Measurements from ENCODE around the gene GPATCH2.

The GPATCH2 gene

DNA sequence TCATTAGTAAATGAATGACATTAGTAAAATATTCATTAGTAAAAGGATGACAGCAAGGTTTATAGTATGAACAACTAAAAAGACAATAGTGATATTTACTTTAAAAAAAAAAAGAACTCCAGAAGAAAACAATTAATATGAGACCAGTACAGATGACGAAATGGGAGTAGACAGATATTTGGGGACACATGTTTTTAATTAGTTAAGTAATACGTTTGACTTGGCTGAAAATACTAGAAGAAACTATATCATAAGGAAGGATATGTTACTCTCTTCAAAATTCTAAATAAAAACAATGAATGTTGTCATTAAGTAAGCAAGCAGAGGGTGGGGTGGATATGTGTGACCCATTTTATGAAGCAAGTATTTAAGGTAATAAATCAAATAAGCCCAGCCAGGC is 61.9 kb downstream of the GPATCH2 start:
- Histone ChIP-seq H3K18ac (ENCODE audit: low read length) (no peak overlapping the region), H3K23ac (ENCODE audit: low read length) (no peak overlapping the region), H2AK5ac (ENCODE audit: low read length) (no peak overlapping the region), H3K4ac (ENCODE audit: low read depth, low read length) (no peak overlapping the region), H4K8ac (ENCODE audit: low read depth, low read length) (no peak overlapping the region), H3K4me1 (ENCODE audit: control insufficient read depth in 1 of 2, insufficient read depth in 2 of 2, low read length in 2 of 2) (no peaks in the 10 kb centered on the region), H2AFZ (ENCODE audit: insufficient read depth, low read length, poor library complexity) (no peak overlapping the region), H4K12ac (ENCODE audit: low read depth, low read length) (no peak overlapping the region), H3K27me3 (ENCODE audit: insufficient read depth, low read length) (no peaks in the 10 kb centered on the region), H3K4me3 (ENCODE audit: low read depth, low read length) (no peak overlapping the region), H3K79me2 (ENCODE audit: control insufficient read depth, insufficient read depth, low read length, poor library complexity) (no peaks in the 10 kb centered on the region), H3K14ac (ENCODE audit: low read length) (no peak overlapping the region), H3K79me1 (ENCODE audit: low read length) (no peaks in the 10 kb centered on the region), H3K4me2 (ENCODE audit: low read length) (no peak overlapping the region), H3K36me3 (ENCODE audit: control insufficient read depth in 1 of 2, insufficient read depth in 2 of 2, low read length in 2 of 2) (no peaks in the 10 kb centered on the region), H2BK120ac (ENCODE audit: insufficient read depth, low read length, poor library complexity) (no peak overlapping the region), H3K27ac (ENCODE audit: low read depth, low read length) (no peak overlapping the region), H3K9ac (ENCODE audit: low read length) (no peak overlapping the region), H3K9me3 (ENCODE audit: insufficient read depth, low read depth, low read length) (no peaks in the 10 kb centered on the region), H4K91ac (ENCODE audit: low read depth, low read length) (no peak overlapping the region), H2BK5ac (ENCODE audit: low read depth, low read length, poor library complexity) (no peak overlapping the region), H2BK12ac (ENCODE audit: low read length) (no peak overlapping the region)
- no peak for DNase-seq
- no CpG with 5 or more reads among the region's 2 CpGs for WGBS (ENCODE audit: extremely low coverage, insufficient coverage, insufficient read length)

DNA sequence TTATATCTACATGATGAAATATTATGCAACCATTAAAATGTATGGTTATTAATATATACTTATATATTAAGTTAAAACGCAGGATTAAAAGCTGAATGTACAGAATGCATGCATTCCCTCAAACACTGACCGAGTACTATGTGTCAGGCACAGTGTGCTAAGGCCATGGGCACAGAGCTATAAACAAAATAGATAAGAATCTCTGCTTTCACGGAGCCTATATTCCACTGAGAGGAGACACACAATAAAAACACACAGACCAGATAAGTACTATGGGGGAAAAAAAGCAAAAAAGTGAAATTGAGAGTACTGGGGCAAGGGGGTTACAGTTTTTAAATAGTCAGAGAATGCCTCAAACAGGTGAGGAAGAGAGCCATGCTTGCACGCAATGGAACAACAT is 62.7 kb downstream of the GPATCH2 start:
- WGBS (ENCODE audit: extremely low coverage, insufficient coverage, insufficient read length): no CpG with 5 or more reads among the region's 4 CpGs
- no peak for DNase-seq

DNA sequence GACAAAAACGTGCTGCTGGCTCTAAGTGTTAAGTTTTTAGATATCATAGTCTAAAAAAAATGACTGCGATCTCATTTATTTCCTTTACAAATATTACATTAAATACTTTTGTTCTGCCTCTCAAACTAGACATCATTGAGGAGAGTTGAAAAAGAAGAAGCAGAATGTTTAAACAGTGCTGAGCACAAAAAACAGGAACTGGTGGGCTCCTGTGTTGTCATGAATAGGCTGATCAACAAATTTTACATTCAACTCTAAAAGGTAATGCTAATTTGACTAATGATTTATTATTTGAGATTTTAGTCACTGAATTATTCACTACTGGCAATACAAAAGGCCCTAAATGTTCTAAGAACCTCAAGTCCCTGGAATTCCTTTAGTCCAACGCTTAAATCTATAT is 66.1 kb downstream of the GPATCH2 start:
- Histone ChIP-seq H3K4ac (ENCODE audit: low read depth, low read length) (no peak overlapping the region), H3K4me2 (ENCODE audit: low read length) (no peak overlapping the region), H3K36me3 (ENCODE audit: control insufficient read depth in 1 of 2, insufficient read depth in 2 of 2, low read length in 2 of 2) (no peaks in the 10 kb centered on the region), H3K79me2 (ENCODE audit: control insufficient read depth, insufficient read depth, low read length, poor library complexity) (no peaks in the 10 kb centered on the region), H2AK5ac (ENCODE audit: low read length) (no peak overlapping the region), H2AFZ (ENCODE audit: insufficient read depth, low read length, poor library complexity) (no peak overlapping the region), H4K8ac (ENCODE audit: low read depth, low read length) (no peak overlapping the region), H3K18ac (ENCODE audit: low read length) (no peak overlapping the region), H3K27ac (ENCODE audit: low read depth, low read length) (no peak overlapping the region), H3K14ac (ENCODE audit: low read length) (no peak overlapping the region), H2BK12ac (ENCODE audit: low read length) (no peak overlapping the region), H3K4me1 (ENCODE audit: control insufficient read depth in 1 of 2, insufficient read depth in 2 of 2, low read length in 2 of 2) (no peaks in the 10 kb centered on the region), H4K91ac (ENCODE audit: low read depth, low read length) (no peak overlapping the region), H3K4me3 (ENCODE audit: low read depth, low read length) (no peak overlapping the region), H4K12ac (ENCODE audit: low read depth, low read length) (no peak overlapping the region), H2BK5ac (ENCODE audit: low read depth, low read length, poor library complexity) (no peak overlapping the region), H2BK120ac (ENCODE audit: insufficient read depth, low read length, poor library complexity) (no peak overlapping the region), H3K9me3 (ENCODE audit: insufficient read depth, low read depth, low read length) (no peaks in the 10 kb centered on the region), H3K9ac (ENCODE audit: low read length) (no peak overlapping the region), H3K23ac (ENCODE audit: low read length) (no peak overlapping the region), H3K79me1 (ENCODE audit: low read length) (no peaks in the 10 kb centered on the region), H3K27me3 (ENCODE audit: insufficient read depth, low read length) (no peaks in the 10 kb centered on the region)
- DNase-seq: no peak
- WGBS (ENCODE audit: extremely low coverage, insufficient coverage, insufficient read length): no CpG with 5 or more reads among the region's 3 CpGs

More for the DNA sequence above, 62.7 kb downstream of the GPATCH2 start:
- no peaks in the 10 kb centered on the region for H3K36me3 ChIP-seq (ENCODE audit: control insufficient read depth in 1 of 2, insufficient read depth in 2 of 2, low read length in 2 of 2)
- H3K4ac ChIP-seq (ENCODE audit: low read depth, low read length): no peak overlapping the region
- no peak overlapping the region for H3K9ac ChIP-seq (ENCODE audit: low read length)
- H3K9me3 ChIP-seq (ENCODE audit: insufficient read depth, low read depth, low read length): no peaks in the 10 kb centered on the region
- no peaks in the 10 kb centered on the region for H3K79me2 ChIP-seq (ENCODE audit: control insufficient read depth, insufficient read depth, low read length, poor library complexity)
- H3K18ac ChIP-seq (ENCODE audit: low read length): no peak overlapping the region
- H2BK5ac ChIP-seq (ENCODE audit: low read depth, low read length, poor library complexity): no peak overlapping the region
- no peak overlapping the region for H4K91ac ChIP-seq (ENCODE audit: low read depth, low read length)
- H2BK120ac ChIP-seq (ENCODE audit: insufficient read depth, low read length, poor library complexity): no peak overlapping the region
- H3K4me3 ChIP-seq (ENCODE audit: low read depth, low read length): no peak overlapping the region
- H3K27me3 ChIP-seq (ENCODE audit: insufficient read depth, low read length): no peaks in the 10 kb centered on the region
- H3K23ac ChIP-seq (ENCODE audit: low read length): no peak overlapping the region
- no peak overlapping the region for H2AFZ ChIP-seq (ENCODE audit: insufficient read depth, low read length, poor library complexity)
- H3K14ac ChIP-seq (ENCODE audit: low read length): no peak overlapping the region
- H2BK12ac ChIP-seq (ENCODE audit: low read length): no peak overlapping the region
- H3K4me2 ChIP-seq (ENCODE audit: low read length): no peak overlapping the region
- H3K4me1 ChIP-seq (ENCODE audit: control insufficient read depth in 1 of 2, insufficient read depth in 2 of 2, low read length in 2 of 2): no peaks in the 10 kb centered on the region
- H2AK5ac ChIP-seq (ENCODE audit: low read length): no peak overlapping the region
- no peak overlapping the region for H3K27ac ChIP-seq (ENCODE audit: low read depth, low read length)
- H3K79me1 ChIP-seq (ENCODE audit: low read length): no peaks in the 10 kb centered on the region
- no peak overlapping the region for H4K8ac ChIP-seq (ENCODE audit: low read depth, low read length)
- H4K12ac ChIP-seq (ENCODE audit: low read depth, low read length): no peak overlapping the region

DNA sequence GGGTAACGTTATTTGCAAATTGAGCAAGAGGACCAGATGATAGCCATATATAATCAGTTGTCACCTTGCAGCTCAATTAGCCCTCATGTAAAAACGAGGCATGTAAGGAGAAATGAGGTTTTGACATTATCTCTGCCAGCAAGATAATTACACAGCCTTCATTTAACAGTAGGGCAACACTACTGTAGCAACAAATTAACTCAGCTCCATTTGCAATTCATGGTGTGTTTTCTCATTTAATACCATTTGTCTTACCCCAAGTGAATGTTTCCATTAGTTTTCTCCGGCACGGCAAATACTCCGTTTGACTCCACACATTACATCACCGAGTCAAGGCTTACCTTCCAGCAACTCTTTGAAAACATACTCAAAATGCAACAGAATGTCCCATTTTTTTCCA is 66.7 kb downstream of the GPATCH2 start:
- H4K12ac ChIP-seq (ENCODE audit: low read depth, low read length): no peak overlapping the region
- no peak overlapping the region for H3K4me3 ChIP-seq (ENCODE audit: low read depth, low read length)
- no peak for DNase-seq
- no peak overlapping the region for H2BK12ac ChIP-seq (ENCODE audit: low read length)
- H3K4me2 ChIP-seq (ENCODE audit: low read length): no peak overlapping the region
- no peaks in the 10 kb centered on the region for H3K9me3 ChIP-seq (ENCODE audit: insufficient read depth, low read depth, low read length)
- H3K4me1 ChIP-seq (ENCODE audit: control insufficient read depth in 1 of 2, insufficient read depth in 2 of 2, low read length in 2 of 2): no peaks in the 10 kb centered on the region
- H4K91ac ChIP-seq (ENCODE audit: low read depth, low read length): no peak overlapping the region
- no peak overlapping the region for H3K23ac ChIP-seq (ENCODE audit: low read length)
- no peaks in the 10 kb centered on the region for H3K79me2 ChIP-seq (ENCODE audit: control insufficient read depth, insufficient read depth, low read length, poor library complexity)
- no peak overlapping the region for H2AK5ac ChIP-seq (ENCODE audit: low read length)
- H2AFZ ChIP-seq (ENCODE audit: insufficient read depth, low read length, poor library complexity): no peak overlapping the region
- WGBS (ENCODE audit: extremely low coverage, insufficient coverage, insufficient read length): no CpG with 5 or more reads among the region's 6 CpGs
- H3K27ac ChIP-seq (ENCODE audit: low read depth, low read length): no peak overlapping the region
- H3K18ac ChIP-seq (ENCODE audit: low read length): no peak overlapping the region
- no peak overlapping the region for H2BK120ac ChIP-seq (ENCODE audit: insufficient read depth, low read length, poor library complexity)
- H2BK5ac ChIP-seq (ENCODE audit: low read depth, low read length, poor library complexity): no peak overlapping the region
- no peaks in the 10 kb centered on the region for H3K79me1 ChIP-seq (ENCODE audit: low read length)
- no peaks in the 10 kb centered on the region for H3K36me3 ChIP-seq (ENCODE audit: control insufficient read depth in 1 of 2, insufficient read depth in 2 of 2, low read length in 2 of 2)
- no peak overlapping the region for H3K9ac ChIP-seq (ENCODE audit: low read length)
- H4K8ac ChIP-seq (ENCODE audit: low read depth, low read length): no peak overlapping the region
- no peaks in the 10 kb centered on the region for H3K27me3 ChIP-seq (ENCODE audit: insufficient read depth, low read length)
- H3K4ac ChIP-seq (ENCODE audit: low read depth, low read length): no peak overlapping the region
- no peak overlapping the region for H3K14ac ChIP-seq (ENCODE audit: low read length)

DNA sequence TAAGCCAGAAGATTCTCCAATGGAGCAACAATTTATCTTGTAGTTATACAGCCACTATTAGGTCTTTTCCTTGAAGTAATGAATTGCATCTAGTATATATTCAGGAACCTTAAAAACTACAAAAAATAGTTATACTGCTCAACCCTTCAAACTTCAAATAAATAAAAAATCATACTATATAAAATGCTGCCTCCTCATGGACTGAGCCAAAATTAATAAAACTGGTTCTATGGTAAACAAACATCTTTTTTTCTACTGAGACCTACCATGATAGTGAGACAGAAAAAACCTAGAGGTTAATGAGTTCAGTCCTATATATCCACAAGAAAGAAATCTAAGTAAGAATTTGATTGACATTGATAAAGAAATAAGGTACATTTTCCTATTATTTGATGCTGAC is 67.7 kb downstream of the GPATCH2 start:
- Histone ChIP-seq H3K18ac (ENCODE audit: low read length) (no peak overlapping the region), H3K14ac (ENCODE audit: low read length) (no peak overlapping the region), H3K79me1 (ENCODE audit: low read length) (no peaks in the 10 kb centered on the region), H2AK5ac (ENCODE audit: low read length) (no peak overlapping the region), H3K23ac (ENCODE audit: low read length) (no peak overlapping the region), H4K8ac (ENCODE audit: low read depth, low read length) (no peak overlapping the region), H2BK5ac (ENCODE audit: low read depth, low read length, poor library complexity) (no peak overlapping the region), H3K4me2 (ENCODE audit: low read length) (no peak overlapping the region), H2AFZ (ENCODE audit: insufficient read depth, low read length, poor library complexity) (no peak overlapping the region), H3K36me3 (ENCODE audit: control insufficient read depth in 1 of 2, insufficient read depth in 2 of 2, low read length in 2 of 2) (no peaks in the 10 kb centered on the region), H4K12ac (ENCODE audit: low read depth, low read length) (no peak overlapping the region), H3K27ac (ENCODE audit: low read depth, low read length) (no peak overlapping the region), H3K4me3 (ENCODE audit: low read depth, low read length) (no peak overlapping the region), H4K91ac (ENCODE audit: low read depth, low read length) (no peak overlapping the region), H3K4ac (ENCODE audit: low read depth, low read length) (no peak overlapping the region), H3K4me1 (ENCODE audit: control insufficient read depth in 1 of 2, insufficient read depth in 2 of 2, low read length in 2 of 2) (no peaks in the 10 kb centered on the region), H3K27me3 (ENCODE audit: insufficient read depth, low read length) (no peaks in the 10 kb centered on the region), H3K9ac (ENCODE audit: low read length) (no peak overlapping the region), H2BK120ac (ENCODE audit: insufficient read depth, low read length, poor library complexity) (no peak overlapping the region), H3K79me2 (ENCODE audit: control insufficient read depth, insufficient read depth, low read length, poor library complexity) (no peaks in the 10 kb centered on the region), H2BK12ac (ENCODE audit: low read length) (no peak overlapping the region), H3K9me3 (ENCODE audit: insufficient read depth, low read depth, low read length) (no peaks in the 10 kb centered on the region)
- DNase-seq: no peak

All from trophoblast cell (in vitro differentiated cells and primary cell).